ENCODE measurements around the gene TSPAN12. TPM values are rescaled to one million over a fixed set of nuclear protein-coding genes. Genes with fewer than 3 reads are reported as not detected.

TSPAN12 gene
- total RNA-seq, 4 donors from 2014 or later = 1.3 to 4.6 (median 3.3) TPM

DNA sequence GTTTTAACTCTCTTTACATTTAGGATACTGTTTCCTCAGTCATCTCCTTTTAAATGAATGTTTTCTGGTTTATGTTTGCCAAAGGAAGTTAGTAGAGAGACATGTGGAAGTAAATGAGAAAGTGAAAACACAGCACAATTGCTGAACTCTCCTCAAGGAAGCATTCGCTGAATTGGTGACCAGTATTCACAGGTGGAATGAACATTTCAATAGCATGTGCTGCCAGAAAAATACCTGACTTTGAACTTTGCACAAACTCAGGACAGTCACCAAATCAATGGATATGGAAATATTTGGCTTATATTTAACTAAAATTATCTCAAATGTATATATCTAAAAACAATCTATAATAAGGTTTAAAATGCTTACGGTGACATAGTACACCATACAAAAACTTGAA is 28.5 kb downstream of the TSPAN12 start:
- WGBS, 2 donors = 89 to 94% methylated on average over 2 of the region's 2 CpGs
- no peak for TF ChIP-seq POLR2A (IDR thresholded peaks at IDR 0.05)
- TF ChIP-seq, protein P1, sequence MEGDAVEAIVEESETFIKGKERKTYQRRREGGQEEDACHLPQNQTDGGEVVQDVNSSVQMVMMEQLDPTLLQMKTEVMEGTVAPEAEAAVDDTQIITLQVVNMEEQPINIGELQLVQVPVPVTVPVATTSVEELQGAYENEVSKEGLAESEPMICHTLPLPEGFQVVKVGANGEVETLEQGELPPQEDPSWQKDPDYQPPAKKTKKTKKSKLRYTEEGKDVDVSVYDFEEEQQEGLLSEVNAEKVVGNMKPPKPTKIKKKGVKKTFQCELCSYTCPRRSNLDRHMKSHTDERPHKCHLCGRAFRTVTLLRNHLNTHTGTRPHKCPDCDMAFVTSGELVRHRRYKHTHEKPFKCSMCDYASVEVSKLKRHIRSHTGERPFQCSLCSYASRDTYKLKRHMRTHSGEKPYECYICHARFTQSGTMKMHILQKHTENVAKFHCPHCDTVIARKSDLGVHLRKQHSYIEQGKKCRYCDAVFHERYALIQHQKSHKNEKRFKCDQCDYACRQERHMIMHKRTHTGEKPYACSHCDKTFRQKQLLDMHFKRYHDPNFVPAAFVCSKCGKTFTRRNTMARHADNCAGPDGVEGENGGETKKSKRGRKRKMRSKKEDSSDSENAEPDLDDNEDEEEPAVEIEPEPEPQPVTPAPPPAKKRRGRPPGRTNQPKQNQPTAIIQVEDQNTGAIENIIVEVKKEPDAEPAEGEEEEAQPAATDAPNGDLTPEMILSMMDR (IDR thresholded peaks at IDR 0.05) = no peak
- no peak overlapping the region for H3K4me3 ChIP-seq (ENCODE audit: low read depth, poor library complexity, severe bottlenecking)
- intact Hi-C loops (cut with DNase I; ENCODE audit: low total_unique reads) = no loop called here
- DNase-seq (ENCODE audit: low spot score in 2 of 2) = no peak

DNA sequence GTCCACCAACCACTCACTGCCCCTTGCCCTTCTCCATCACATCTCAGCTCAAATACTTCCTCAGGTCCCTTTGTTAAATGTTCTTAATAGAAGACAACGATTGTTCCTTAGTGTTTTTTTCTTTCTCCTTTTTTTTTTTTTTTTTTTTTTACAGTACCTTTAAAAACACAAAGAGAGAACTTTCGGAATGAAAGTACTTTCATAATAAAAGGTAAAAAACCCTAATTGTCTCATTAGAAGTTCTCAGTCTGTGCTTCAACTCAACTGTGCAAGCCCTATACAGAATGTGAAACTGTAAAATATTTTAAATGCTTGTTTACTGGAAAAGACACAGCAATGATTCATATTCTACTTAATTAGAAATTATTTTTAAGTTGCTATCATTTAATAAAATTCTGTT is 29.4 kb downstream of the TSPAN12 start:
- intact Hi-C loops (cut with DNase I; ENCODE audit: low total_unique reads) = no loop called here
- H3K4me3 ChIP-seq (ENCODE audit: low read depth, poor library complexity, severe bottlenecking) = no peak overlapping the region
- TF ChIP-seq, protein P1 (IDR thresholded peaks at IDR 0.05) = no peak
- no peak for TF ChIP-seq POLR2A (IDR thresholded peaks at IDR 0.05)
- DNase-seq (ENCODE audit: low spot score in 2 of 2) = no peak
- 73 to 85% methylated on average over 2 of the region's 2 CpGs for WGBS, 2 donors

DNA sequence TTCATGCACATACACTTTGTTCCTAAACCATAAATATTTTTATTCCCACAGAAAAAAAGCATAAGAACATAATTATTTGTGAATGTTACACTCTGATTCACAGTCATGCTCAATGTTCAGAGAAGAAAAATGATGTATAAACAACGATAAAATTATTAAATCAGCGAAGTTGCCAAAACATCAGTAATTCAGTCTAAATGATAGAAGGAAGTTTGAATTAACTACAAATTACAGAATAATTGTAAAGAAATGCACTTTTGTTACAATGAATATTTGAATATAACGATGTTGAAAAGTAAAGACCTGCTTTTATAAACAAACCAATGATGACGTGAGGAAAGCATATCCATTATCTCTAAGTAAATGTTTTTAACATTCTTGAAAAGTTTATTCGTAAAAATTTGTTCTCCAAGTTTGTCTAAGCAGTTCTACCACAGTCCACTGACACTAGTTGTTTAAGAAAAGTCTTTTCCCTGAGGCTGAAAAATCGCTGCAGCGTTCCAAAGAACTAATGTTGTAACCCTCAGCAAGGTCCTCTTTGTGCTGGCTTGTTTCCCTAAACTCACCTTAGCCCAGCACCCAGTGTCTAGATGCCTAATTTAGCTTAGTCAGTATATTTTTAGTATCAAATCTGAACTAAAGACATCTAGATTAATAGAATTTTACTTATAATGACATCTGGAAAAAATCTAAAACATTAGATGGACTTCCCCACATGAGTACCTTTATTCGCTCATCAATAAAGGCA is 30.4 kb downstream of the TSPAN12 start:
- no peak overlapping the region for H3K4me3 ChIP-seq (ENCODE audit: low read depth, poor library complexity, severe bottlenecking)
- intact Hi-C loops (cut with DNase I; ENCODE audit: low total_unique reads) = no loop called here
- no peak for TF ChIP-seq POLR2A (IDR thresholded peaks at IDR 0.05)
- TF ChIP-seq, protein P1 (IDR thresholded peaks at IDR 0.05) = no peak
- no peak for DNase-seq (ENCODE audit: low spot score in 2 of 2)
- 79 to 83% methylated on average over 8 of the region's 8 CpGs for WGBS, 2 donors

DNA sequence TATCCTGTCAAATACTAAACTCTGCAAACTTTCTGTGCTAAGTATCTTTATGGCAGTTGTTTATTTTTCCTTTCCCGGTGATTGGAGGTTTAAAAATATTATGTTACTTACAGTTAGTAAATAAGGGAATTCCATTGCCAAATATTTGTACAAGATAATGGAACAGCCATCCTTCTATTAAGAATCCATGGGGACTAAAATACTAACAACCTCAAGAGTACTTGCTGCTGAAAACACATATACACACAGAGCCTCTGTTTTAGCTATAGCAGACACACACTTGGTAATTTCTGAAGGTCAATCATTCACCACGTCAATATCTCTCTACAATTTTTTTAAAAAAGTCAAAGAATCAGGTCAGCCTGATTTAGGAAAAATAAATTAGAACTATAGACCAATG is 32.4 kb downstream of the TSPAN12 start:
- intact Hi-C loops (cut with DNase I; ENCODE audit: low total_unique reads) = no loop called here
- H3K4me3 ChIP-seq (ENCODE audit: low read depth, poor library complexity, severe bottlenecking) = no peak overlapping the region
- 73 to 81% methylated on average over 2 of the region's 2 CpGs for WGBS, 2 donors
- DNase-seq (ENCODE audit: low spot score in 2 of 2) = no peak
- TF ChIP-seq POLR2A (IDR thresholded peaks at IDR 0.05) = no peak
- TF ChIP-seq, protein P1 (IDR thresholded peaks at IDR 0.05) = no peak

DNA sequence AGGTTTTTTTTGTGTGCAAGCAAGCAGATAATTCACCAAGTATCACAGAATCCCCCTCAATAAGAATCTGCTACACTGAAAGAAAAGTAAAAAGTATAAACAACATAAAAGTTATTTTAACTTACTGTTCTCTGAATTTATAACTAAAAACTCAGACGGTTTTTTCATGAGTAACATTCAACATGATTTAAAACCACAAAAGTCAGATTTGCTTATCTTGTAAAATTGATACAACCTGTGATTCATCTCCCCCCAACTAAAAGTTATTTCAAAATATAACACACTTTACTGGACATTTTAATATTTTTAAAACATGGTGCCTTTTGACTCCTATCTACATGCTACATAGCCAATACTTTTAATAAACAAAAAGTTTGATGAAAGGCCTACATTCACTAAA is 32.8 kb downstream of the TSPAN12 start:
- no peak for DNase-seq (ENCODE audit: low spot score in 2 of 2)
- WGBS, 2 donors = 40 to 46% methylated on average over 1 of the region's 1 CpG
- intact Hi-C loops (cut with DNase I; ENCODE audit: low total_unique reads) = no loop called here

More for the DNA sequence above, 32.8 kb downstream of the TSPAN12 start:
- no peak overlapping the region for H3K4me3 ChIP-seq (ENCODE audit: low read depth, poor library complexity, severe bottlenecking)
- TF ChIP-seq POLR2A (IDR thresholded peaks at IDR 0.05) = no peak
- TF ChIP-seq, protein P1 (IDR thresholded peaks at IDR 0.05) = no peak
